ENCODE measurements around the gene EFCAB10. TPM values are rescaled to one million over a fixed set of nuclear protein-coding genes. Genes with fewer than 3 reads are reported as not detected.

EFCAB10 gene
- total RNA-seq, 4 donors from 2014 or later: not detected

GRCh38 chr7:105614341-105614840, 33.1 kb upstream of the EFCAB10 start:
- Histone ChIP-seq H3K4me3 (no peak overlapping the region), H3K27me3 (no peaks in the 10 kb centered on the region), H3K36me3 (peaks cover 0 to 71% (median 17%) of the 10 kb centered on the region in 3 donors), H3K27ac (no peak overlapping the region), H3K9me3 (no peaks in the 10 kb centered on the region), H3K4me1 (no peaks in the 10 kb centered on the region)
- intact Hi-C loops (cut with DNase I): no loop called here
- 90 to 91% methylated on average over 18 to 20 of the region's 20 CpGs for WGBS, 2 donors
- no peak for DNase-seq
- TF ChIP-seq, protein P1, sequence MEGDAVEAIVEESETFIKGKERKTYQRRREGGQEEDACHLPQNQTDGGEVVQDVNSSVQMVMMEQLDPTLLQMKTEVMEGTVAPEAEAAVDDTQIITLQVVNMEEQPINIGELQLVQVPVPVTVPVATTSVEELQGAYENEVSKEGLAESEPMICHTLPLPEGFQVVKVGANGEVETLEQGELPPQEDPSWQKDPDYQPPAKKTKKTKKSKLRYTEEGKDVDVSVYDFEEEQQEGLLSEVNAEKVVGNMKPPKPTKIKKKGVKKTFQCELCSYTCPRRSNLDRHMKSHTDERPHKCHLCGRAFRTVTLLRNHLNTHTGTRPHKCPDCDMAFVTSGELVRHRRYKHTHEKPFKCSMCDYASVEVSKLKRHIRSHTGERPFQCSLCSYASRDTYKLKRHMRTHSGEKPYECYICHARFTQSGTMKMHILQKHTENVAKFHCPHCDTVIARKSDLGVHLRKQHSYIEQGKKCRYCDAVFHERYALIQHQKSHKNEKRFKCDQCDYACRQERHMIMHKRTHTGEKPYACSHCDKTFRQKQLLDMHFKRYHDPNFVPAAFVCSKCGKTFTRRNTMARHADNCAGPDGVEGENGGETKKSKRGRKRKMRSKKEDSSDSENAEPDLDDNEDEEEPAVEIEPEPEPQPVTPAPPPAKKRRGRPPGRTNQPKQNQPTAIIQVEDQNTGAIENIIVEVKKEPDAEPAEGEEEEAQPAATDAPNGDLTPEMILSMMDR (IDR thresholded peaks at IDR 0.05): no peak
- no peak for TF ChIP-seq POLR2A (IDR thresholded peaks at IDR 0.05)

- TF ChIP-seq, protein P1 (IDR thresholded peaks at IDR 0.05): no peak
- no peak for TF ChIP-seq POLR2A (IDR thresholded peaks at IDR 0.05)
- DNase-seq: no peak
- Histone ChIP-seq H3K36me3 (peaks cover 0 to 69% (median 16%) of the 10 kb centered on the region in 3 donors), H3K27me3 (no peaks in the 10 kb centered on the region), H3K27ac (no peak overlapping the region), H3K4me3 (no peak overlapping the region), H3K4me1 (no peaks in the 10 kb centered on the region), H3K9me3 (no peaks in the 10 kb centered on the region)
- 93 to 95% methylated on average over 24 to 28 of the region's 32 CpGs for WGBS, 2 donors
- intact Hi-C loops (cut with DNase I): no loop called here
These were observed 32.5 kb upstream of the EFCAB10 start for GRCh38 chr7:105613611-105614330.

GRCh38 chr7:105612806-105613205, 31.5 kb upstream of the EFCAB10 start:
- TF ChIP-seq POLR2A (IDR thresholded peaks at IDR 0.05): no peak
- TF ChIP-seq, protein P1 (IDR thresholded peaks at IDR 0.05): no peak
- no peaks in the 10 kb centered on the region for H3K9me3 ChIP-seq
- no peaks in the 10 kb centered on the region for H3K4me1 ChIP-seq
- no peak overlapping the region for H3K4me3 ChIP-seq
- H3K27ac ChIP-seq: no peak overlapping the region
- DNase-seq: no peak
- intact Hi-C loops (cut with DNase I): no loop called here
- WGBS, 2 donors: 93% methylated on average over 8 of the region's 9 CpGs; no CpG with 5 or more reads in 1 of the 2 donors
- peaks cover 0 to 59% (median 8%) of the 10 kb centered on the region in 3 donors for H3K36me3 ChIP-seq
- no peaks in the 10 kb centered on the region for H3K27me3 ChIP-seq

DNA sequence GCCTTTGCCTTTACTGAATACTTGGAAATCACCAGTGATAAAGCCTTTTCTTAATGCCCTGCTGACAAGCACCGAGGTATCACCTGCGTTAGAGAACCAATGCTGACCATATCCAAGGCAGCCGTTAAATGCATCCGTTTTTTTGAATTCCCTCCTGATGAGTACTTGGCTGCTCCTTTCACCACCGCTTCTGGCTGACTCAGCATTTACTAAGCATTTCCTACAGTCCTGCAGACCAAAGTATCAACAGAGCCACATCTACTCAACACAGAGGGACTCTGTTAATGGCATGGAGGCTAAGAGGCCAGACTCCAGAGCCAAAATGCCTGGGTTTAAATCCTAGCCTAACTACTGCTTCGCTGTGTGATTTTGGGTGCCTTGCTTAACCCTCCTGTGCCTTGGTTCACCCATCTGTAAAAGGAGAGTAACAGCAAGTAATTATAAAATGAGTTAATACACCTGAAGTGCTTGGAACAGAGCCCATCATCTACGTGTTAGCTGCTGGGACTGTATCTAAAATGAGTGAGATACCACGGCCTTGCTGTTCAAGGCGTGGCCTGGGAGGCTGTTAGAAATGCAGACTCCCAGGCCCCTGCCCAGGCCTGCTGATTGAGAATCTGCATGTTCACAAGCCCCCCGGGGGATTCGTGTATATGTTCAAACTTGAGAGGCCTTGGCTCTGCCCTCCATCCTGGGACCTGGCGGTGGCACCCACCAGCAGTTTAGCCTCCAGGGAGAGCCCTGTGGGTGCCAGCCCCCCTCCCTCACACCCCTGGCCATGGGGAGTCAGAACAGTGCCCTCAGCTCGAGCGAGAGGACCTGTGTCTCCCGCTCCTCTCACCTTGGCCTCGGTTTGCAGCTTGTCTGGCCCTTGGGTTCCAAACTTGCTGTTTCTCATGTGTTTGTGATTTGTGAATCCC, 30.8 kb upstream of the EFCAB10 start:
- peaks cover 0 to 57% (median 8%) of the 10 kb centered on the region in 3 donors for H3K36me3 ChIP-seq
- no peaks in the 10 kb centered on the region for H3K9me3 ChIP-seq
- intact Hi-C loops (cut with DNase I): no loop called here
- TF ChIP-seq, protein P1 (IDR thresholded peaks at IDR 0.05): no peak
- TF ChIP-seq POLR2A (IDR thresholded peaks at IDR 0.05): no peak
- H3K27ac ChIP-seq: no peak overlapping the region
- 82 to 88% methylated on average over 10 to 14 of the region's 16 CpGs for WGBS, 2 donors
- no peaks in the 10 kb centered on the region for H3K27me3 ChIP-seq
- H3K4me3 ChIP-seq: no peak overlapping the region
- DNase-seq: no peak
- H3K4me1 ChIP-seq: no peaks in the 10 kb centered on the region

Measured in esophagus squamous epithelium (tissue), 5 donors.